ENCODE results near the gene TDP2. TPM values are rescaled to one million over a fixed set of nuclear protein-coding genes. Genes with fewer than 3 reads are reported as not detected.

TDP2 gene
- total RNA-seq, 1 experiment from 2014 or later, result 25.3 TPM

Other genes starting within 250 kb of the TDP2 start
- 0.33 and 2.5 TPM in 2 replicates for gene GPLD1, start 177.3 kb downstream of the TDP2 start, total RNA-seq (2014; rRNA removed; shearing (Covaris generic))
- gene ALDH5A1, start 171.9 kb downstream of the TDP2 start, total RNA-seq (2014; rRNA removed; shearing (Covaris generic)), result 2.1 and 3.4 TPM in 2 replicates
- 0.63 and 0.71 TPM in 2 replicates for gene KIAA0319, start 20.7 kb downstream of the TDP2 start, total RNA-seq (2014; rRNA removed; shearing (Covaris generic))
- 9.7 and 11.0 TPM in 2 replicates for gene ACOT13, start 178 bp upstream of the TDP2 start, total RNA-seq (2014; rRNA removed; shearing (Covaris generic))
- gene C6orf62, start 52.3 kb upstream of the TDP2 start, total RNA-seq (2014; rRNA removed; shearing (Covaris generic)), result 132 and 133 TPM in 2 replicates
- gene GMNN, start 108.0 kb upstream of the TDP2 start, total RNA-seq (2014; rRNA removed; shearing (Covaris generic)), result 114 and 130 TPM in 2 replicates
- not detected in 2 replicates for gene ARMH2, start 132.0 kb upstream of the TDP2 start, total RNA-seq (2014; rRNA removed; shearing (Covaris generic))

All from Daoy (cell line).